K562 (cell line): ENCODE measurements around the gene ARHGAP28. TPM values are rescaled to one million over a fixed set of nuclear protein-coding genes. Genes with fewer than 3 reads are reported as not detected.

Experiments
- CBX1 ChIP-seq: sonication (generic); IDR thresholded peaks from 2 replicates; pipeline ENCODE4 v1.6.1; 2016; ENCODE audit warnings: antibody characterized with exemption, low read depth, mild to moderate bottlenecking
- HDAC6 ChIP-seq: IDR thresholded peaks from 2 replicates; pipeline ENCODE4 v1.6.1; 2012; ENCODE audit warnings: low read depth, mild to moderate bottlenecking, control low read depth, inconsistent platforms, low read length, moderate library complexity
- SETDB1 ChIP-seq: IDR thresholded peaks from one replicate; pipeline ENCODE4 v1.6.1; 2012; ENCODE audit warnings: low read length, control low read depth, inconsistent platforms
- SRSF9 ChIP-seq: fragments of 200-400 bp; formaldehyde crosslinking; IDR thresholded peaks from 2 replicates; pipeline ENCODE4 v1.6.1; 2017; ENCODE audit warnings: low read depth, low read length, borderline replicate concordance
- ZFPM2 ChIP-seq: fragments of 250-450 bp; sonication (Bioruptor Pico); IDR thresholded peaks from 2 replicates; pipeline ENCODE4 v1.5.1; 2022; ENCODE audit warnings: mild to moderate bottlenecking
- ZFX ChIP-seq: sonication (generic); formaldehyde crosslinking; IDR thresholded peaks from 2 replicates; pipeline ENCODE4 v1.8.0; 2022; ENCODE audit warnings: mild to moderate bottlenecking, missing genetic modification reagents, moderate library complexity
- polyA plus RNA-seq, 8 experiments: library from polyadenylated mRNA; depleted of rRNA in 4 of 8; stranded (reverse) in 5 of 8; unstranded in 3 of 8; fragments of >200 nt; fragmentation: Nextera tagmentation in 2 of 8; fragmentation: Illumina TruSeq in 1 of 8; extraction: Ambion mirVana in 2 of 8; extraction: Trizol in 1 of 8; gene quantifications; 2 replicates each; pipeline versions ENCODE4 v1.2.1 to v1.2.3, GENCODE V29; 2011 to 2014; ENCODE audit warnings: inconsistent platforms in 1 of 8, missing spikeins in 1 of 8
- total RNA-seq, 7 experiments: library from RNA; depleted of rRNA in 6 of 7; stranded (reverse); fragments of >200 nt in 6 of 7; fragmentation: Illumina TruSeq in 2 of 7; extraction: Trizol in 2 of 7; gene quantifications; 2 replicates each; pipeline versions ENCODE4 v1.2.1 to v1.2.3, GENCODE V29; 2011 to 2021; ENCODE audit warnings: low replicate concordance in 1 of 7
- TF ChIP-seq, protein P1 (sequence below), 2 experiments: fragments of 450-650 bp; IDR thresholded peaks; 2 replicates each; pipeline ENCODE4 v1.6.1; 2016; ENCODE audit warnings: mild to moderate bottlenecking in 2 of 2, borderline replicate concordance in 1 of 2, low read depth in 1 of 2, moderate library complexity in 1 of 2
- TF ChIP-seq, protein P2 (sequence below): sonication (generic); formaldehyde crosslinking; IDR thresholded peaks from 2 replicates; pipeline ENCODE4 v1.8.1; 2023; ENCODE audit warnings: mild to moderate bottlenecking, missing genetic modification reagents, moderate library complexity

ARHGAP28 gene
- total and polyA plus RNA-seq, 9 of the 15 experiments (the other 6 are each of a cell fraction or from before 2014, with no cell fraction given): 0.93 to 5.9 (median 5.0) TPM

- TF ChIP-seq, protein P1, sequence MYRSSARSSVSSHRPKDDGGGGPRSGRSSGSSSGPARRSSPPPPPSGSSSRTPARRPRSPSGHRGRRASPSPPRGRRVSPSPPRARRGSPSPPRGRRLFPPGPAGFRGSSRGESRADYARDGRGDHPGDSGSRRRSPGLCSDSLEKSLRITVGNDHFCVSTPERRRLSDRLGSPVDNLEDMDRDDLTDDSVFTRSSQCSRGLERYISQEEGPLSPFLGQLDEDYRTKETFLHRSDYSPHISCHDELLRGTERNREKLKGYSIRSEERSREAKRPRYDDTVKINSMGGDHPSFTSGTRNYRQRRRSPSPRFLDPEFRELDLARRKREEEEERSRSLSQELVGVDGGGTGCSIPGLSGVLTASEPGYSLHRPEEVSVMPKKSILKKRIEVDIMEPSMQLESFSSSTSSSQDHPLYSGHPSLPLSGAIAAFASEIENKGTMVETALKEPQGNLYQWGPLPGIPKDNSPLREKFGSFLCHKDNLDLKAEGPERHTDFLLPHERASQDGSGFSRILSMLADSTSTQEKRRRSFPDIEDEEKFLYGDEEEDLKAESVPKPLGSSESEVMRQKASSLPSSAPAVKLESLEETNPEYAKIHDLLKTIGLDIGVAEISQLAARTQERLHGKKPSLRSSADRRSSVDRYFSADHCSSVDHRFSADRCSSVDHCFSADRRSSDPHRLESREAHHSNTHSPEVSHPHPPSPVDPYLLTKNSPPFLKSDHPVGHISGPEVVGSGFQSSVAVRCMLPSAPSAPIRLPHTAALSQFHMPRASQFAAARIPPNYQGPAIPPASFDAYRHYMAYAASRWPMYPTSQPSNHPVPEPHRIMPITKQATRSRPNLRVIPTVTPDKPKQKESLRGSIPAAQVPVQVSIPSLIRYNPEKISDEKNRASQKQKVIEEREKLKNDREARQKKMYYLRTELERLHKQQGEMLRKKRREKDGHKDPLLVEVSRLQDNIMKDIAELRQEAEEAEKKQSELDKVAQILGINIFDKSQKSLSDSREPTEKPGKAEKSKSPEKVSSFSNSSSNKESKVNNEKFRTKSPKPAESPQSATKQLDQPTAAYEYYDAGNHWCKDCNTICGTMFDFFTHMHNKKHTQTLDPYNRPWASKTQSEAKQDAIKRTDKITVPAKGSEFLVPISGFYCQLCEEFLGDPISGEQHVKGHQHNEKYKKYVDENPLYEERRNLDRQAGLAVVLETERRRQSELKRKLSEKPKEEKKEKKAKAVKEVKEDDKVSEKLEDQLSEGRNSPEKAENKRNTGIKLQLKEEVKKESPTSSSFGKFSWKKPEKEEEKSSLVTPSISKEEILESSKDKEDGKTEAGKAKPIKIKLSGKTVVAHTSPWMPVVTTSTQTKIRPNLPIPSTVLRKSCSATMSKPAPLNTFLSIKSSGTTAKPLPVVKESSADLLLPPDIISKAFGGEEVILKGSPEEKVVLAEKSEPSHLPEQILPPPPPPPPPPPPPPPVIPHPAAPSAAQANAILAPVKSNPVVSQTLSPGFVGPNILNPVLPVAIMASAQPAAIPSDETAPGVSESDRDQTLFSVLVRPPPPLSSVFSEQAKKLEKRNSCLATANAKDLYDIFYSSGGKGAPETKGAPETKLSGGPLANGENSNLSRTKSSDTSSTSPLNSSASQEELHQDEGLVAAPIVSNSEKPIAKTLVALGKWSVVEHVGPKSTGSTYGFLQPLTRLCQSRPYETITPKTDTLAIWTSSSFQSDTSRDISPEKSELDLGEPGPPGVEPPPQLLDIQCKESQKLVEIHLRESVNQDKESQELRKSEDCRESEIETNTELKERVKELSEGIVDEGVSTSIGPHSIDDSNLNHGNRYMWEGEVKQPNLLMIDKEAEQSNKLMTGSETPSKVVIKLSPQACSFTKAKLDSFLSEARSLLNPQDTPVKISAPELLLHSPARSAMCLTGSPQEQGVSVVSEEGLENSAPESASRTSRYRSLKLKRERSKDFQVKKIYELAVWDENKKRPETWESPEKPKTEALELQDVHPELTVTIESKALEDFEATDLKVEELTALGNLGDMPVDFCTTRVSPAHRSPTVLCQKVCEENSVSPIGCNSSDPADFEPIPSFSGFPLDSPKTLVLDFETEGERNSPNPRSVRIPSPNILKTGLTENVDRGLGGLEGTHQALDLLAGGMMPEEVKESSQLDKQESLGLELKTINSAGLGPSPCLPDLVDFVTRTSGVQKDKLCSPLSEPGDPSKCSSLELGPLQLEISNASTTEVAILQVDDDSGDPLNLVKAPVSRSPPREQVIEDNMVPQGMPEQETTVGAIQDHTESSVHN (IDR thresholded peaks at IDR 0.05; ENCODE audit: borderline replicate concordance in 1 of 2, low read depth in 1 of 2): no peak
- TF ChIP-seq HDAC6 (no peak), SETDB1 (no peak), ZFPM2 (CRISPR knock-in tag) (no peak), ZFX (CRISPR knock-in tag) (no peak), CBX1 (peak; percentile 70; the same call in 1 of the 2 replicates), SRSF9 (no peak)
- TF ChIP-seq, protein P2, sequence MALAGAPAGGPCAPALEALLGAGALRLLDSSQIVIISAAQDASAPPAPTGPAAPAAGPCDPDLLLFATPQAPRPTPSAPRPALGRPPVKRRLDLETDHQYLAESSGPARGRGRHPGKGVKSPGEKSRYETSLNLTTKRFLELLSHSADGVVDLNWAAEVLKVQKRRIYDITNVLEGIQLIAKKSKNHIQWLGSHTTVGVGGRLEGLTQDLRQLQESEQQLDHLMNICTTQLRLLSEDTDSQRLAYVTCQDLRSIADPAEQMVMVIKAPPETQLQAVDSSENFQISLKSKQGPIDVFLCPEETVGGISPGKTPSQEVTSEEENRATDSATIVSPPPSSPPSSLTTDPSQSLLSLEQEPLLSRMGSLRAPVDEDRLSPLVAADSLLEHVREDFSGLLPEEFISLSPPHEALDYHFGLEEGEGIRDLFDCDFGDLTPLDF (CRISPR knock-in tag): no peak
Observed at GRCh38 chr18:6920099-6920955, 190.8 kb downstream of the ARHGAP28 start (continued).
